Stomach (tissue), 9 donors: ENCODE data around the gene CLPX. TPM values are rescaled to one million over a fixed set of nuclear protein-coding genes. Genes with fewer than 3 reads are reported as not detected.
"Not testable (repeated sequence)": the region's sequence is repeated elsewhere in the genome, so short reads cannot be mapped to it uniquely, and the experiment has no call there.

Experiments used
- DNase-seq, 2 donors: peaks; one replicate each; pipeline versions ENCODE4 v3.0.0 to v3.0.0-alpha.2; 2013 to 2019
- H3K27ac ChIP-seq, 5 donors: fragments of 200-600 bp in 4 of 5; sonication (generic) in 4 of 5; one replicate each; pipeline ENCODE4 v1.5.1; 2013 to 2019; ENCODE audit warnings: mild to moderate bottlenecking in 1 of 5, moderate library complexity in 1 of 5
- H3K27me3 ChIP-seq, 3 donors: fragments of 200-600 bp; sonication (generic); one replicate each; pipeline ENCODE4 v1.5.1; 2017 to 2019; ENCODE audit warnings: mixed run types in 1 of 3
- H3K36me3 ChIP-seq, 4 donors: fragments of 200-600 bp; sonication (generic); 1 replicate in 3 of 4; 2 replicates in 1 of 4; pipeline ENCODE4 v1.5.1; 2016 to 2019
- H3K4me1 ChIP-seq, 4 donors: fragments of 200-600 bp; sonication (generic); one replicate each; pipeline ENCODE4 v1.5.1; 2016 to 2019
- H3K4me3 ChIP-seq, 4 donors: fragments of 200-600 bp; sonication (generic) in 3 of 4; one replicate each; pipeline ENCODE4 v1.5.1; 2016 to 2019; ENCODE audit warnings: mild to moderate bottlenecking in 1 of 4
- H3K9me3 ChIP-seq, 4 donors: fragments of 200-600 bp; sonication (generic); one replicate each; pipeline ENCODE4 v1.5.1; 2016 to 2019
- CTCF ChIP-seq, 7 experiments: fragments of 450-650 bp in 4 of 7; fragments of 200-600 bp in 3 of 7; sonication (generic) in 3 of 7; IDR thresholded peaks; one replicate each; pipeline ENCODE4 v1.5.1; 2016 to 2019; ENCODE audit warnings: antibody characterized with exemption in 7 of 7, control low read depth in 2 of 7, mild to moderate bottlenecking in 1 of 7
- EP300 ChIP-seq: sonication (generic); formaldehyde crosslinking; IDR thresholded peaks from one replicate; pipeline ENCODE4 v1.6.1; 2017; ENCODE audit warnings: antibody characterized with exemption
- POLR2A ChIP-seq, 4 donors: fragments of 450-650 bp; IDR thresholded peaks; one replicate each; pipeline ENCODE4 v1.6.1; 2016; ENCODE audit warnings: antibody characterized with exemption in 4 of 4, control low read depth in 2 of 4, mild to moderate bottlenecking in 1 of 4, moderate library complexity in 1 of 4
- POLR2AphosphoS5 ChIP-seq, 3 donors: sonication (generic); formaldehyde crosslinking; IDR thresholded peaks; one replicate each; pipeline ENCODE4 v1.6.1; 2016; ENCODE audit warnings: antibody characterized with exemption in 3 of 3
- WGBS, 5 donors: extraction: QIAGEN DNeasy Blood & Tissue Kit in 3 of 5; methylation state at CpG; one replicate each; pipeline versions ENCODE4 v1.1.5 to v1.1.7; 2013 to 2018; 5-methylcytosine and 5-hydroxymethylcytosine counted together
- intact Hi-C: fragments of 100-400 bp; cut with DNase I; formaldehyde crosslinking; loops from one replicate; pipeline ENCODE4 v1.15.1; 2023; ENCODE audit warnings: low total_unique reads
- polyA plus RNA-seq, 3 donors: library from polyadenylated mRNA; stranded (reverse); fragments of 200-250 nt; gene quantifications; one replicate each; pipeline ENCODE4 v1.2.3, GENCODE V29; 2013
- total RNA-seq, 5 donors: library from RNA; depleted of rRNA; stranded (reverse); fragments of >200 nt; gene quantifications; one replicate each; pipeline versions ENCODE4 v1.1.0 to v1.2.3, GENCODE V29; 2014 to 2016
- donor health status: healthy with polysubstance abuse.
- donor health status: Bipolar disorder and iron deficiency.
- donor health status: healthy.

Gene CLPX
- total and polyA plus RNA-seq, 8 donors: 11.1 to 121 (median 39.2) TPM

- Histone ChIP-seq H3K27me3 (no peaks in the 10 kb centered on the region), H3K36me3 (peaks cover 44 to 94% (median 90%) of the 10 kb centered on the region in 4 donors), H3K9me3 (no peaks in the 10 kb centered on the region), H3K4me1 (peaks cover 0 to 8% (median 4%) of the 10 kb centered on the region in 4 donors), H3K4me3 (no peak overlapping the region), H3K27ac (no peak overlapping the region)
- intact Hi-C loops: no loop called here
- no peak for TF ChIP-seq CTCF (IDR thresholded peaks at IDR 0.05)
- no peak for TF ChIP-seq POLR2AphosphoS5 (IDR thresholded peaks at IDR 0.05)
- TF ChIP-seq POLR2A (IDR thresholded peaks at IDR 0.05): no peak
- TF ChIP-seq EP300: no peak
- WGBS, 5 donors: 59 to 88% (median 83%) methylated on average over 28 to 75 of the region's 75 CpGs
- DNase-seq: no peak
Observed at GRCh38 chr15:65101891-65102708, 83.0 kb downstream of the CLPX start.

DNA sequence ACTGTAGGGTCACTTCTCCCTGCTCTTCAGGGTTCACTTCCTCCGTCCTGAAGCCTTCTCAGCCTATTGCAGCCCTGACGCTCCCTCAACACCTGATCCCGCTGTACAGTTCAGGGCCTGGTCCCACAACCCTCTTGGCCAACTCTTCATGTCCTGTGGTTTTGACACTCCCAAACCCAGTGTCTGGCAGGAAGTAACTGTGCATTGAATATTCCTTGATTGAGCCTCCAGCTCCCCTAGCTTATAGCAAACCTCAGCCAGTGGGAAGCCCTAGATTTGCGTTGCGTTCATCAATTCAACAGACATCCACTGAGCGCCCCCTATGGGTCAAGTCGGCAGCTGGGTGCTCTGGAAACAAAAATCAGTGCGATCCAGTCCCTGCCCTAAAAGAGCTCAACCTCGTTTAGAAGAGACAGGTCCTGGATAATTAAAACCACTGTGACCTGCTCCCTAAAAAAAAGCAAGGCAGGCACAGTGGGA, 83.7 kb downstream of the CLPX start:
- H3K9me3 ChIP-seq: no peaks in the 10 kb centered on the region
- H3K36me3 ChIP-seq: peaks cover 44 to 98% (median 90%) of the 10 kb centered on the region in 4 donors
- DNase-seq: peak; percentile 50 to 90
- H3K4me3 ChIP-seq: no peak overlapping the region
- H3K27ac ChIP-seq: no peak overlapping the region
- TF ChIP-seq CTCF (IDR thresholded peaks at IDR 0.05) (peak in 5 of 7 experiments; percentile 23 to 66 (median 50)), POLR2A (IDR thresholded peaks at IDR 0.05) (no peak)
- H3K27me3 ChIP-seq: no peaks in the 10 kb centered on the region
- intact Hi-C loops: no loop called here
- peaks cover 0 to 12% (median 4%) of the 10 kb centered on the region in 4 donors for H3K4me1 ChIP-seq
- WGBS, 5 donors: 42 to 50% (median 42%) methylated on average over 9 of the region's 9 CpGs

DNA sequence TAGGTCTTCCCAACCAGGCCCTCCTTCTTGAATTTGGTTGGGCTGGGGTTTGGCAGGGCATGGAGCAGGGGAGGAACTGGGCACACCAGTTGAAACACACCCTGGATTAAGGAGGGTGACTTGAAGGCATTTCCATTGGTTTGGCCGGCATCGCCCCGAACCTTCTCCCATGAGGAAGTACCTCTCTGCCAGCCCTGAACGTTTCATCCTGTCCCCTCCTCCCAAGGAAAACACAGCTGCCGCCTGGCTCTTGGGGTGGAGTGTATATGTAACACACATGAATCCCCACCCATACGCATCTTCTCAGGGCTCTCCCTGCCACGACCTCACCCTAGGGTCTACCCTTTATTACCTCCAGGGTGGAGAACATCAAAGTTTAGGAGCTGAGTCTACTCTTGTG, 84.7 kb downstream of the CLPX start:
- H3K4me3 ChIP-seq: no peak overlapping the region
- intact Hi-C loops: no loop called here
- 75 to 84% (median 82%) methylated on average over 7 of the region's 7 CpGs for WGBS, 5 donors
- TF ChIP-seq POLR2AphosphoS5 (IDR thresholded peaks at IDR 0.05) (no peak), CTCF (IDR thresholded peaks at IDR 0.05) (no peak), EP300 (no peak)
- no peaks in the 10 kb centered on the region for H3K9me3 ChIP-seq
- H3K27ac ChIP-seq: no peak overlapping the region
- peaks cover 41 to 91% (median 82%) of the 10 kb centered on the region in 4 donors for H3K36me3 ChIP-seq
- H3K4me1 ChIP-seq: peaks cover 0 to 16% (median 4%) of the 10 kb centered on the region in 4 donors
- DNase-seq: no peak
- no peaks in the 10 kb centered on the region for H3K27me3 ChIP-seq

- H3K4me3 ChIP-seq, H3K27me3 ChIP-seq, H3K9me3 ChIP-seq, intact Hi-C loops, H3K27ac ChIP-seq, DNase-seq: not testable (repeated sequence)
- WGBS, 5 donors: 88 to 97% (median 95%) methylated on average over 10 of the region's 10 CpGs
- Histone ChIP-seq H3K36me3 (peaks cover 39 to 84% (median 75%) of the 10 kb centered on the region in 4 donors), H3K4me1 (peaks cover 0 to 22% (median 4%) of the 10 kb centered on the region in 4 donors)
Observed at GRCh38 chr15:65099801-65100200, 85.3 kb downstream of the CLPX start.

DNA sequence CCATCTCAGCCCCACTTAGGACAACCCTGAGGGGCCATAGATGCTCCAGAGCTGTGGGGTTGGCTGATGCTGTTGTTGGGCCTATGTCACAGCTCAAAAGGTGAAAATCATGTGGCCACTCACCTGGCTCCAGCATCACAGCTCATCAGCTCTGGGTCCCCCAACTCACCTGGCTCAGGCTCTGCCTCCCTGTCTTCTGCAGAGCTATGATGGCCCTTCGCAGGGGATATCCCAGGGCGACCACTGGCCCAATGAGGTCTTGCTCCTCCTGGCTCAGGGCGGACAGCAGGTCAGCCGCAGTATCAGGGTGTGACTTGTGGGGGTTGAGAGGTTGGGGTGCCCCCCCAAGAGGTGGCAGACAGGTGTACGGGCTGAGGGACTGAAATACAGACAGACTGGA, 85.8 kb downstream of the CLPX start:
- intact Hi-C loops: no loop called here
- H3K27me3 ChIP-seq: no peaks in the 10 kb centered on the region
- peaks cover 0 to 27% (median 4%) of the 10 kb centered on the region in 4 donors for H3K4me1 ChIP-seq
- H3K27ac ChIP-seq: no peak overlapping the region
- TF ChIP-seq POLR2AphosphoS5 (IDR thresholded peaks at IDR 0.05) (no peak), POLR2A (IDR thresholded peaks at IDR 0.05) (no peak), EP300 (no peak), CTCF (IDR thresholded peaks at IDR 0.05) (no peak)
- no peak overlapping the region for H3K4me3 ChIP-seq
- peaks cover 34 to 80% (median 71%) of the 10 kb centered on the region in 4 donors for H3K36me3 ChIP-seq
- no peak for DNase-seq
- H3K9me3 ChIP-seq: no peaks in the 10 kb centered on the region
- WGBS, 5 donors: 87 to 100% (median 97%) methylated on average over 5 of the region's 5 CpGs
